WI38 (cell line): ENCODE measurements around the gene PHAF1.

Experiments
- H3K4me3 ChIP-seq: 2 replicates; pipeline ENCODE4 v1.5.1; 2011; ENCODE audit warnings: low read depth, mild to moderate bottlenecking, control low read depth, low read length
- TF ChIP-seq, protein P1 (sequence below): IDR thresholded peaks from 2 replicates; pipeline ENCODE4 v1.5.1; 2012; ENCODE audit warnings: low read depth, mild to moderate bottlenecking, control low read depth, low read length

Gene PHAF1

DNA sequence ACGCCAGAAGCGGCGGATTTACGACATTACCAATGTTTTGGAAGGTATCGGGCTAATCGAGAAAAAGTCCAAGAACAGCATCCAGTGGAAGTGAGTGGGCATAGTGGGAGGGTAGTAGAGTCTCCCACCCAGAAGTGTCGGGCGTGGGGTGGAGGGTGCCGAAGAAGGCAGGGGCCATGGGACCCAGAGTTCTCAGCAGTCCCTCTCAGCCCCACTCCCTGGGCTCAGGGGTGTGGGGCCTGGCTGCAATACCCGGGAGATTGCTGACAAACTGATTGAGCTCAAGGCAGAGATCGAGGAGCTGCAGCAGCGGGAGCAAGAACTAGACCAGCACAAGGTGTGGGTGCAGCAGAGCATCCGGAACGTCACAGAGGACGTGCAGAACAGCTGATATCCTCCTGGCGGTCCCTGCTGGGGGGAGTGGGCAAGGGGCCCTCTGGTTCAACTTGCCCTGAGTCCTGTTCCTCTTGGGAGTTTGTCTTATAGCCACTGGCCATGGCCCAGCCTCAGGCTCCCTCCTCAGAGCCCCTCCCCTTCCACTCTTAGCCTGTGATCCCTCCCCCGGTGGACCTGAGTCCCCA lies 83.1 kb downstream of the PHAF1 start:
- H3K4me3 ChIP-seq, result peak overlapping the region; percentile 97
- TF ChIP-seq, protein P1, sequence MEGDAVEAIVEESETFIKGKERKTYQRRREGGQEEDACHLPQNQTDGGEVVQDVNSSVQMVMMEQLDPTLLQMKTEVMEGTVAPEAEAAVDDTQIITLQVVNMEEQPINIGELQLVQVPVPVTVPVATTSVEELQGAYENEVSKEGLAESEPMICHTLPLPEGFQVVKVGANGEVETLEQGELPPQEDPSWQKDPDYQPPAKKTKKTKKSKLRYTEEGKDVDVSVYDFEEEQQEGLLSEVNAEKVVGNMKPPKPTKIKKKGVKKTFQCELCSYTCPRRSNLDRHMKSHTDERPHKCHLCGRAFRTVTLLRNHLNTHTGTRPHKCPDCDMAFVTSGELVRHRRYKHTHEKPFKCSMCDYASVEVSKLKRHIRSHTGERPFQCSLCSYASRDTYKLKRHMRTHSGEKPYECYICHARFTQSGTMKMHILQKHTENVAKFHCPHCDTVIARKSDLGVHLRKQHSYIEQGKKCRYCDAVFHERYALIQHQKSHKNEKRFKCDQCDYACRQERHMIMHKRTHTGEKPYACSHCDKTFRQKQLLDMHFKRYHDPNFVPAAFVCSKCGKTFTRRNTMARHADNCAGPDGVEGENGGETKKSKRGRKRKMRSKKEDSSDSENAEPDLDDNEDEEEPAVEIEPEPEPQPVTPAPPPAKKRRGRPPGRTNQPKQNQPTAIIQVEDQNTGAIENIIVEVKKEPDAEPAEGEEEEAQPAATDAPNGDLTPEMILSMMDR, result no peak

- TF ChIP-seq, protein P1, result no peak
- H3K4me3 ChIP-seq, result peak overlapping the region; percentile 97
Measured at GRCh38 chr16:67193536-67193935, 83.8 kb downstream of the PHAF1 start.

DNA sequence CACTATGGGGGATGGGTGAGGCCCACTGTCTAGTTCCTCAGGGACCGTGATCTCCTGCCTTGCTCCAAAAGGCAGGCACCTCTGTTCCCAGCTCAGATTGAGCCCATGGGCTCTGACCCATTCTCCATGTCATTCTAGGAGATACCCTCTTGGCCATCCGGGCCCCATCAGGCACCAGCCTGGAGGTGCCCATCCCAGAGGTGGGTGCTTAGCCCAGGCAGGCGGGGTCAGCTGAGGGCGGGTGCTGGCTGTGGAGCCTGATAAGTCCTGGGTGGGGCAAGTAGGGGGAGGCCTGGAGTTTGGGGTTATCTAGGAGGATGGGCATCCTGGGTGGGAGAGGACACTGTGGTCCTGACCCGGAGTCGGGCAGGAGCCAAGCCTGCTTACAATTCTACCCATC lies 84.5 kb downstream of the PHAF1 start:
- TF ChIP-seq, protein P1, result no peak
- H3K4me3 ChIP-seq, result no peak overlapping the region

DNA sequence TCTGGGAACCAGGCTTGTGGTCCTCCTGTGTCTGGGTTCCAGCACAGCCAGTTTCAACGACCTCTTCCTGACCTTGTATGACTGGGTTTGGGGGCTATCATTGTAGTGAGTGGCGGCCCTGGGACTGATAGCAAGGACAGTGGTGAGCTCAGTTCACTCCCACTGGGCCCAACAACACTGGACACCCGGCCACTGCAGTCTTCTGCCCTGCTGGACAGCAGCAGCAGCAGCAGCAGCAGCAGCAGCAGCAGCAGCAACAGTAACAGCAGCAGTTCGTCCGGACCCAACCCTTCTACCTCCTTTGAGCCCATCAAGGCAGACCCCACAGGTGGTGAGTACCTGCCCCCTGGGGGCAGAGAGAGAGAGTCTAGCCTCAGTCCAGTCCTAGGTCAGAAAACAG lies 85.9 kb downstream of the PHAF1 start:
- TF ChIP-seq, protein P1, result no peak
- H3K4me3 ChIP-seq, result no peak overlapping the region

DNA sequence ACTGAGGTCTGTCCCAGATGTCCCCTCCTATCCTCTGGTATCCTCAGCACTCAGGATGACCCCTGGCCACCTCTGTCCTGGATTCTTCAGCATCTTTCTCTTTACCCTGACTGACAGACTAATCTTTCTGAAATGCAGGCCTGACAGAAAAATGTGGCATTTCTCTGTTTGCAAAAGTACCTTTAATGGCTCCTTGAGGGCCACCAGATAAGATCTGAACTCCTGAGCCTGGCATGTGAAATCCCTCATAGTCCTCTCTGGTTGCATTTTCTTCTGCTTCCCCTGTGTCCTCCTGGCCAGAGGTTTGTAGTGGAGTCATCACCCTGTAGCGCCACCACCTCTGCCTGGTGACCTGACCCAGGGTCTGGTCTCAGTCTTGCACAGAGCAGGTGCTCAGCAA lies 87.1 kb downstream of the PHAF1 start:
- TF ChIP-seq, protein P1, result no peak
- H3K4me3 ChIP-seq, result no peak overlapping the region

GRCh38 chr16:67197704-67198103 lies 88.0 kb downstream of the PHAF1 start:
- H3K4me3 ChIP-seq, result no peak overlapping the region
- TF ChIP-seq, protein P1, result no peak
